Loucy (cell line): ENCODE measurements around the gene PMF1.

Source experiments
- H2AFZ ChIP-seq: fragments of 200-600 bp; sonication (generic); 2 replicates; pipeline ENCODE4 v1.6.0; 2016; ENCODE audit warnings: antibody characterized with exemption, mild to moderate bottlenecking, low read length, moderate library complexity
- H3F3A ChIP-seq: fragments of 200-600 bp; 2 replicates; pipeline ENCODE4 v1.6.0; 2016; ENCODE audit warnings: antibody characterized with exemption, low read depth, mild to moderate bottlenecking
- H3K27me3 ChIP-seq: fragments of 200-600 bp; sonication (generic); 2 replicates; pipeline ENCODE4 v1.6.1; 2014; ENCODE audit warnings: low read length, mild to moderate bottlenecking; ENCODE audit not compliant: insufficient read depth, poor library complexity, severe bottlenecking
- H3K36me3 ChIP-seq: fragments of 200-600 bp; sonication (generic); 2 replicates; pipeline ENCODE4 v1.6.1; 2016; ENCODE audit warnings: low read length; ENCODE audit not compliant: insufficient read depth
- H3K4me1 ChIP-seq: fragments of 200-600 bp; sonication (generic); 2 replicates; pipeline ENCODE4 v1.5.1; 2014; ENCODE audit warnings: low read length, mild to moderate bottlenecking; ENCODE audit not compliant: insufficient read depth, poor library complexity, severe bottlenecking
- H3K4me2 ChIP-seq: fragments of 200-600 bp; sonication (generic); 2 replicates; pipeline ENCODE4 v1.6.0; 2014; ENCODE audit warnings: antibody characterized with exemption, low read length, low read depth, mild to moderate bottlenecking; ENCODE audit not compliant: poor library complexity, severe bottlenecking
- H3K4me3 ChIP-seq: fragments of 200-600 bp; sonication (generic); 2 replicates; pipeline ENCODE4 v1.5.1; 2014; ENCODE audit warnings: low read length, mild to moderate bottlenecking, mixed read lengths; ENCODE audit not compliant: poor library complexity, severe bottlenecking
- H3K79me2 ChIP-seq: fragments of 200-600 bp; sonication (generic); 2 replicates; pipeline ENCODE4 v1.6.1; 2014; ENCODE audit warnings: low read length; ENCODE audit not compliant: insufficient read depth
- H3K9ac ChIP-seq: fragments of 200-600 bp; sonication (generic); 2 replicates; pipeline ENCODE4 v1.6.0; 2014; ENCODE audit warnings: mild to moderate bottlenecking, low read depth, low read length, moderate library complexity; ENCODE audit not compliant: poor library complexity, severe bottlenecking
- H3K9me2 ChIP-seq: fragments of 200-600 bp; sonication (generic); replicated peaks from 2 replicates; pipeline ENCODE4 v1.6.1; 2016; ENCODE audit warnings: low read depth, low read length, mixed read lengths
- H3K9me3 ChIP-seq: fragments of 200-600 bp; sonication (generic); 2 replicates; pipeline ENCODE4 v1.6.1; 2014; ENCODE audit warnings: mild to moderate bottlenecking, antibody characterized with exemption, low read length, low read depth; ENCODE audit not compliant: insufficient read depth
- H4K20me1 ChIP-seq: fragments of 200-600 bp; sonication (generic); 2 replicates; pipeline ENCODE4 v1.6.0; 2014; ENCODE audit warnings: antibody characterized with exemption, low read length, mild to moderate bottlenecking; ENCODE audit not compliant: insufficient read depth, poor library complexity, severe bottlenecking
- CTCF ChIP-seq: fragments of 200-600 bp; sonication (generic); conservative IDR thresholded peaks from 2 replicates; pipeline ENCODE4 v1.5.1; 2014; ENCODE audit warnings: mild to moderate bottlenecking, antibody characterized with exemption, low read length
- EZH2phosphoT487 ChIP-seq: fragments of 200-600 bp; IDR thresholded peaks from 2 replicates; pipeline ENCODE4 v1.6.1; 2018; ENCODE audit warnings: antibody characterized with exemption, mild to moderate bottlenecking, moderate library complexity, borderline replicate concordance

Gene PMF1

GRCh38 chr1:156245451-156246232 lies 32.8 kb downstream of the PMF1 start:
- H3K9me2 ChIP-seq = no peaks in the 10 kb centered on the region
- no peaks in the 10 kb centered on the region; the same call in 1 of the 2 replicates for H3K79me2 ChIP-seq
- H3K4me3 ChIP-seq = no peak overlapping the region
- no peak overlapping the region for H3K9ac ChIP-seq
- H2AFZ ChIP-seq = no peak overlapping the region
- no peaks in the 10 kb centered on the region for H4K20me1 ChIP-seq
- TF ChIP-seq CTCF = no peak
- no peak for TF ChIP-seq EZH2phosphoT487
- peaks cover 3% of the 10 kb centered on the region for H3K4me1 ChIP-seq
- H3K9me3 ChIP-seq = no peaks in the 10 kb centered on the region
- H3F3A ChIP-seq = no peaks in the 10 kb centered on the region
- H3K36me3 ChIP-seq = peaks cover 23% of the 10 kb centered on the region; the same call in 1 of the 2 replicates
- no peaks in the 10 kb centered on the region for H3K27me3 ChIP-seq
- no peak overlapping the region for H3K4me2 ChIP-seq

GRCh38 chr1:156246241-156246780 lies 33.5 kb downstream of the PMF1 start:
- Histone ChIP-seq H3K9ac (no peak overlapping the region), H2AFZ (no peak overlapping the region), H3K9me2 (no peaks in the 10 kb centered on the region), H3K79me2 (no peaks in the 10 kb centered on the region; the same call in 1 of the 2 replicates), H4K20me1 (no peaks in the 10 kb centered on the region), H3K4me2 (no peak overlapping the region), H3K27me3 (no peaks in the 10 kb centered on the region), H3F3A (no peaks in the 10 kb centered on the region), H3K4me1 (peaks cover 10% of the 10 kb centered on the region), H3K4me3 (no peak overlapping the region), H3K36me3 (peaks cover 29% of the 10 kb centered on the region; the same call in 1 of the 2 replicates), H3K9me3 (no peaks in the 10 kb centered on the region)
- TF ChIP-seq CTCF (no peak), EZH2phosphoT487 (no peak)

GRCh38 chr1:156246781-156247459 lies 34.1 kb downstream of the PMF1 start:
- H2AFZ ChIP-seq = no peak overlapping the region
- TF ChIP-seq EZH2phosphoT487 (no peak), CTCF (no peak)
- peaks cover 30% of the 10 kb centered on the region; the same call in 1 of the 2 replicates for H3K36me3 ChIP-seq
- H3K9me3 ChIP-seq = no peaks in the 10 kb centered on the region
- no peaks in the 10 kb centered on the region; the same call in 1 of the 2 replicates for H3K79me2 ChIP-seq
- H3K4me2 ChIP-seq = no peak overlapping the region
- no peak overlapping the region for H3K4me3 ChIP-seq
- peaks cover 2% of the 10 kb centered on the region for H3F3A ChIP-seq
- no peaks in the 10 kb centered on the region for H4K20me1 ChIP-seq
- H3K27me3 ChIP-seq = no peaks in the 10 kb centered on the region
- no peaks in the 10 kb centered on the region for H3K9me2 ChIP-seq
- H3K9ac ChIP-seq = no peak overlapping the region
- H3K4me1 ChIP-seq = peaks cover 14% of the 10 kb centered on the region
